Activated CD4-positive, alpha-beta T cell treated with anti-CD3 and anti-CD28 coated beads for 36 hours (primary cell): ENCODE results near the gene PPARGC1A. TPM values are rescaled to one million over a fixed set of nuclear protein-coding genes. Genes with fewer than 3 reads are reported as not detected.

Experiments used
- ATAC-seq: fragments of 200-7000 bp; cut with Tn5 transposase; one replicate; pipeline ENCODE4 v1.10.0; 2021; ENCODE audit warnings: mild to moderate bottlenecking, moderate library complexity
- CTCF ChIA-PET: fragments of 350-600 bp; sonication (Branson Sonifier 250); formaldehyde crosslinking; loops from one replicate; lab custom pipeline; 2021; ENCODE audit warnings: antibody characterized with exemption; lab: Charles Lee
- POLR2A ChIA-PET: fragments of 350-600 bp; sonication (Branson Sonifier 250); formaldehyde crosslinking; loops from one replicate; lab custom pipeline; 2021; ENCODE audit warnings: antibody characterized with exemption, inconsistent platforms; lab: Charles Lee
- DNase-seq: peaks from one replicate; pipeline ENCODE4 v3.0.0-alpha.2; 2020
- H3K27ac Mint-ChIP-seq: one replicate; pipeline ENCODE4 v1.8.0; 2021; ENCODE audit warnings: mixed read lengths
- H3K27me3 Mint-ChIP-seq: one replicate; pipeline ENCODE4 v1.8.0; 2021; ENCODE audit warnings: mixed read lengths
- H3K36me3 Mint-ChIP-seq: one replicate; pipeline ENCODE4 v1.8.0; 2021; ENCODE audit warnings: low read depth, mixed read lengths
- H3K4me1 Mint-ChIP-seq: one replicate; pipeline ENCODE4 v1.8.0; 2021; ENCODE audit warnings: mixed read lengths
- H3K4me3 Mint-ChIP-seq: one replicate; pipeline ENCODE4 v1.8.0; 2021; ENCODE audit warnings: mild to moderate bottlenecking, moderate library complexity, mixed read lengths
- H3K9me3 Mint-ChIP-seq: one replicate; pipeline ENCODE4 v1.8.0; 2021; ENCODE audit warnings: low read depth, mixed read lengths
- intact Hi-C, 2 experiments: fragments of 100-400 bp; cut with DNase I in 1 of 2; cut with micrococcal nuclease in 1 of 2; formaldehyde crosslinking; loops; one replicate each; pipeline versions ENCODE4 v1.14.2 to v1.15.1; 2022 to 2024; cut with DNase I, micrococcal nuclease
- total RNA-seq, 2 experiments: library from RNA; stranded (reverse); gene quantifications; one replicate each; pipeline ENCODE4 v1.2.3, GENCODE V29; 2021

Gene PPARGC1A
- total RNA-seq, 2 experiments from 2014 or later = not detected

DNA sequence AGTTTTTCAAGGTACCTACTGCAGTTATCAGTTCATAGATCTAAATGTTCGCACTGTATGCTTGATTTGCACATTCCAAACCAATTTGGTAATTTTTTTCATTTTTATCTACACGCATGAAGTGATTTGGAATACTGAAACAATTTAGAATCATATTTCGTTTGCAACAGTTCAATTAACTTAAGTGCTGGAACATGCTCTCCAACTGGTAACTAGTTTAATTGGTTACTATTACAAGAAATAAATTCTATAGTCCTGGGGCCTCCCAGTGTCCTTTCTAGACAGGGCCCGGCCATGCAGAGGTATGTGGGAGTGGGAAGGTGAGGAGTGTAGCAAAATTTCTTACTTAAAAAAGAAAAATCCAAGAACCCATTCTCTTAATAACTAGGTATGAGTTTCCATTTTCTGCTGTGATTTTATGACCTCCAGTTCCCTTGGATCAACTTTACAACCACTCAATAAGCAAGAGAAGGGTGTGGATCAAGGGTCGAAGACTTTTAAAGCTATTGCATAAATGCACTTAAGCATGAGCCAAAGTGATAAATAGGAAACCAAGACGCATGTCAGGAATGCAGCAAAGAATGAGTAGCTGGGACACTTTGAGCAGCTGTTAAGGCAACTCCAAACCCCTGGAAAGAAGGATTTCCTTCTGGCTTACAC lies 106.9 kb downstream of the PPARGC1A start:
- Mint-ChIP-seq H3K9me3 (peaks cover 12% of the 10 kb centered on the region), H3K36me3 (no peaks in the 10 kb centered on the region), H3K27ac (no peak overlapping the region), H3K4me1 (no peaks in the 10 kb centered on the region), H3K4me3 (no peak overlapping the region), H3K27me3 (no peaks in the 10 kb centered on the region)
- ATAC-seq = no peak
- no peak for DNase-seq
- ChIA-PET CTCF (no interaction called here), POLR2A (no interaction called here)
- intact Hi-C loops = no loop called here

- POLR2A ChIA-PET = no interaction called here
- H3K4me3 Mint-ChIP-seq = no peak overlapping the region
- ATAC-seq (no peak), DNase-seq (no peak)
- peaks cover 4% of the 10 kb centered on the region for H3K9me3 Mint-ChIP-seq
- CTCF ChIA-PET = no interaction called here
- H3K36me3 Mint-ChIP-seq = no peaks in the 10 kb centered on the region
- H3K4me1 Mint-ChIP-seq = no peaks in the 10 kb centered on the region
- H3K27me3 Mint-ChIP-seq = no peaks in the 10 kb centered on the region
- intact Hi-C loops = no loop called here
- H3K27ac Mint-ChIP-seq = no peak overlapping the region
These were observed 110.0 kb downstream of the PPARGC1A start for GRCh38 chr4:23779839-23780238.

DNA sequence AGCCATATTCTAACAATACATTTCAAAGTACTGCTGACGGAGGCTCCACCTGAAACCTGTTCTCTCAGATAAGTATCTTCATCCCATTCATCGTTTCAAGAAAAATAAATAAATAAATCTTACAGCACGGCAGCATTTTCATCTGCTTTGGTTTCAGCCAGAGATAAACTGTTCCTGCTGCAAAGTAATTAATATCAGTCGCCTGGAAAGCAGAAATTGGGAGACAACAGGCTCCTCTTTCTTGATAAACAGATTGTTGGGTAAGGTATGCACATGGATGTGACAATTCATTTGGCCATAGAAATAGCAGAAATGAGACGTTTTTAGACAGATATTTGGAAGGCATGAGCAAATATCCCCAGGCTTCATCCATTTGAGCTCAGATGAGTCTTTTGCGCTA lies 110.4 kb downstream of the PPARGC1A start:
- no peaks in the 10 kb centered on the region for H3K36me3 Mint-ChIP-seq

DNA sequence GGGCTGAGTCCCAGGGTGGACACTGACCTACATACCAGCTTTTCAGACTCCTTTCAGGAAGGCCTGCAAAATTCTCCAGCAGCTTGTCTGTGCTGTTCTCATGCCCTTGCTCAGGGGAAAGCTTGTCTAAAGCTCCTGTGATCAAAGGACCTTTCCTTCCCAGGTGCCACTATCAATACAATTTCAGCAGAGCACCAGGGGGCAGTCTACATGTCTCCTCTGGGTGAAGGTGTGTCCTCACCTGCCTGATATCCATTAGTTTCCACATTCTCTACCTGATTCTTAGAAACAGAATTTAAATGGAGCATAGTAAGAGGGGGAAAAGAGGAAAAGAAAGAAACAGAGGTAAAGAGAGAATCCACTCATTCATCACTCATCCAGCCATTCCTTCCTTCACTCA lies 114.2 kb downstream of the PPARGC1A start:
- intact Hi-C loops = no loop called here
- CTCF ChIA-PET = no interaction called here
- POLR2A ChIA-PET = no interaction called here
- Mint-ChIP-seq H3K4me3 (no peak overlapping the region), H3K27ac (no peak overlapping the region), H3K4me1 (no peaks in the 10 kb centered on the region), H3K9me3 (no peaks in the 10 kb centered on the region), H3K36me3 (no peaks in the 10 kb centered on the region), H3K27me3 (no peaks in the 10 kb centered on the region)
- ATAC-seq (no peak), DNase-seq (no peak)

More for the DNA sequence above, 110.4 kb downstream of the PPARGC1A start:
- ChIA-PET POLR2A (no interaction called here), CTCF (no interaction called here)
- DNase-seq (no peak), ATAC-seq (no peak)
- Mint-ChIP-seq H3K9me3 (peaks cover 4% of the 10 kb centered on the region), H3K27ac (no peak overlapping the region), H3K27me3 (no peaks in the 10 kb centered on the region), H3K4me1 (no peaks in the 10 kb centered on the region), H3K4me3 (no peak overlapping the region)
- intact Hi-C loops = no loop called here

GRCh38 chr4:23774909-23775308 lies 114.9 kb downstream of the PPARGC1A start:
- DNase-seq = no peak
- H3K36me3 Mint-ChIP-seq = no peaks in the 10 kb centered on the region
- CTCF ChIA-PET = no interaction called here
- no peak overlapping the region for H3K4me3 Mint-ChIP-seq
- no peaks in the 10 kb centered on the region for H3K4me1 Mint-ChIP-seq
- H3K27ac Mint-ChIP-seq = no peak overlapping the region
- no peak for ATAC-seq
- H3K27me3 Mint-ChIP-seq = no peaks in the 10 kb centered on the region
- H3K9me3 Mint-ChIP-seq = no peaks in the 10 kb centered on the region
- intact Hi-C loops = no loop called here
- POLR2A ChIA-PET = no interaction called here

DNA sequence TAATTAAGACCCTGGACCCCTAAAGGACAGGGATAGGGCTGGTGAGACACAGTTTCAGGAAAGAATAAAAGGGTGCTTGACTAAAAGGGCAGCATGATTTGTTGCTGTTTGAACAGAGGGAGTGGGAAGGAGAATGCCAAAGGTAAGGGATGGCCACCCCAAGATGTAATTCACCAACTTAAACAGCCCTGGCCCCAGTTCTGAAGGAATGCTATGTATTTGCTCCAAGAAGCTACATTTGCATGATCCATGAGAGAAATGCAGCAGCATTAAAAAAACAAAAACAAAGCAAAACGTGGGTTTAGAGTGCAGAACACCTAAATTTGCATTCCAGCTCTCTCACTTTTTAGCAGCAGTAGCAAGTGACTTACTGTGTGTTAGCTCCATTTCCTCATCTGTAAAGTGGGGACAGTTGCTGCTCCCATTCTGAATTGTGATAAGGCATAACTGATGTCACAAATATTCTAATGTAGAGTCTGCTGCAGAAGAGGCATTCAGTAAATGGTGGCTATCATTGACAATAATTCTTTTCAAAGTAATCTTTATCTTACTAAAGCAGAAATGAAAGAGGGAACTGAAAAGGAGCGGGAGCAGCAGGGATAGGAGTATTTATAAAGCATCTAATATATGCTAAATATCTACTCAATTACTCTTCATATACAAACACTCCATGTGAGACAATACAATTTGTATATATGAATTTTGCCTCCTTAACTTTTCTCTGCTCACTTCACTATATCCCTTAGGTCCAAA lies 115.8 kb downstream of the PPARGC1A start:
- H3K36me3 Mint-ChIP-seq = no peaks in the 10 kb centered on the region
- CTCF ChIA-PET = no interaction called here
- H3K27me3 Mint-ChIP-seq = no peaks in the 10 kb centered on the region
- no peak for ATAC-seq
- H3K9me3 Mint-ChIP-seq = no peaks in the 10 kb centered on the region
- no peak for DNase-seq
- intact Hi-C loops = no loop called here
- H3K4me1 Mint-ChIP-seq = no peaks in the 10 kb centered on the region
- POLR2A ChIA-PET = no interaction called here
- no peak overlapping the region for H3K4me3 Mint-ChIP-seq
- no peak overlapping the region for H3K27ac Mint-ChIP-seq

- Mint-ChIP-seq H3K9me3 (no peaks in the 10 kb centered on the region), H3K4me1 (no peaks in the 10 kb centered on the region), H3K36me3 (no peaks in the 10 kb centered on the region), H3K27me3 (no peaks in the 10 kb centered on the region), H3K27ac (no peak overlapping the region), H3K4me3 (no peak overlapping the region)
- intact Hi-C loops = no loop called here
- DNase-seq (no peak), ATAC-seq (no peak)
- ChIA-PET CTCF (interaction anchor here (0.6 kb wide), 1 partner anchor 22 kb away, joined by 3 read pairs; no protein-coding TSS in a partner anchor), POLR2A (no interaction called here)
These were observed 119.8 kb downstream of the PPARGC1A start for GRCh38 chr4:23770011-23770410.

DNA sequence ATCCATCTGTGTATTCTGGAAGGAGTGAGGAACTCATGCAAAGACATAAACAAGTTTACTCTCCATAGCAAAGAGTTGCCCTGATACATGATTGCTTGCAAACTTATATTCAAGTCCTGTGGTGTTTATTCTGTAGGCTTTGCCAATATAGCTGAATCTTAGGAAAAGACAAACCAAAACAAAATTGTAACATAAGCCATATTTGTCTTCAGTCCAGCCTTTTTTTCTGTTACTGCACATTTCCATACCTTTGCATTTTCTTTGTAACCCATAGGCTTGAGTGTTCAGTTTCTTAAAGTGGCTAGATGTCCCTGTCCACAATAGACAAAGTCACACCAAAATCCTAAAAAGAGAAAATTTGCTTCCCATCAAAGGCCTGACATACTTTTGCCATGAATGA lies 120.4 kb downstream of the PPARGC1A start:
- no peaks in the 10 kb centered on the region for H3K27me3 Mint-ChIP-seq
- no peaks in the 10 kb centered on the region for H3K4me1 Mint-ChIP-seq
- H3K27ac Mint-ChIP-seq = no peak overlapping the region
- ChIA-PET POLR2A (no interaction called here), CTCF (no interaction called here)
- ATAC-seq (no peak), DNase-seq (no peak)
- no peaks in the 10 kb centered on the region for H3K9me3 Mint-ChIP-seq
- H3K4me3 Mint-ChIP-seq = no peak overlapping the region
- H3K36me3 Mint-ChIP-seq = no peaks in the 10 kb centered on the region
- intact Hi-C loops = no loop called here

GRCh38 chr4:23768541-23768940 lies 121.3 kb downstream of the PPARGC1A start:
- no peaks in the 10 kb centered on the region for H3K27me3 Mint-ChIP-seq
- no peaks in the 10 kb centered on the region for H3K36me3 Mint-ChIP-seq
- no peak for ATAC-seq
- intact Hi-C loops = no loop called here
- ChIA-PET CTCF (no interaction called here), POLR2A (no interaction called here)
- no peaks in the 10 kb centered on the region for H3K4me1 Mint-ChIP-seq
- no peak overlapping the region for H3K27ac Mint-ChIP-seq
- no peak for DNase-seq
- no peaks in the 10 kb centered on the region for H3K9me3 Mint-ChIP-seq
- no peak overlapping the region for H3K4me3 Mint-ChIP-seq

GRCh38 chr4:23766344-23766743 lies 123.5 kb downstream of the PPARGC1A start:
- no peaks in the 10 kb centered on the region for H3K4me1 Mint-ChIP-seq
- ChIA-PET POLR2A (no interaction called here), CTCF (no interaction called here)
- ATAC-seq = no peak
- intact Hi-C loops = no loop called here
- H3K36me3 Mint-ChIP-seq = no peaks in the 10 kb centered on the region
- H3K27me3 Mint-ChIP-seq = no peaks in the 10 kb centered on the region
- H3K4me3 Mint-ChIP-seq = no peak overlapping the region
- DNase-seq = no peak
- H3K9me3 Mint-ChIP-seq = no peaks in the 10 kb centered on the region
- no peak overlapping the region for H3K27ac Mint-ChIP-seq

- no peak for ATAC-seq
- Mint-ChIP-seq H3K27me3 (no peaks in the 10 kb centered on the region), H3K9me3 (peaks cover 3% of the 10 kb centered on the region), H3K4me3 (no peak overlapping the region), H3K27ac (no peak overlapping the region), H3K4me1 (no peaks in the 10 kb centered on the region), H3K36me3 (no peaks in the 10 kb centered on the region)
- ChIA-PET CTCF (no interaction called here), POLR2A (no interaction called here)
- DNase-seq = no peak
- intact Hi-C loops = no loop called here
These were observed 126.3 kb downstream of the PPARGC1A start for GRCh38 chr4:23763559-23763958.

DNA sequence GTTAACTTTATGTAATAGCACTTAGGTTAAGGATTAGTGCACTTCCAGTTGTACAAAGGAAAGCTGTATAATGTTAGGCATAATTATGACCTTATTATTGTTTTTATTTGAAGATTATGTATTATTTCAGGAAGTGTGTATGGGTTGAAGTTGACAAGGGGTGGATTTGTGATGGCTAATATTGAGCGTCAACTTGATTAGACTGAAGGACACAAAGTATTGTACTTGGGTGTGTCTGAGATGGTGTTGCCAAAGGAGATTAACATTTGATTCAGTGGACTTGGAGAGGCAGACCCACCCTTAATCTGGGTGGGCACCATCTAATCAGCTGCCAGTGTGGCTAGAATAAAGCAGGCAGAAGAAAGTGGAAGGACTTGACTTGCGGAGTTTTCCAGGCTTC lies 127.3 kb downstream of the PPARGC1A start:
- Mint-ChIP-seq H3K9me3 (peaks cover 3% of the 10 kb centered on the region), H3K27me3 (no peaks in the 10 kb centered on the region), H3K36me3 (no peaks in the 10 kb centered on the region), H3K27ac (no peak overlapping the region), H3K4me1 (no peaks in the 10 kb centered on the region), H3K4me3 (no peak overlapping the region)
- no peak for DNase-seq
- intact Hi-C loops = no loop called here
- ChIA-PET POLR2A (no interaction called here), CTCF (interaction anchor here (0.7 kb wide), 1 partner anchor 1550 kb away, joined by 4 read pairs; no protein-coding TSS in a partner anchor)
- ATAC-seq = no peak
